GF-D8 (cell line): Measurements from ENCODE around the gene ZNF37A.
"Not testable (repeated sequence)": the region's sequence is repeated elsewhere in the genome, so short reads cannot be mapped to it uniquely, and the experiment has no call there.

Experiments used
- DNase-seq: peaks from one replicate; lab custom pipeline; 2025; lab: John Stamatoyannopoulos, UW

Gene ZNF37A

GRCh38 chr10:38094158-38094926 is at the start of gene ZNF37A:
TSS of gene ZNF37A (plus strand) at chr10:38094337. CDS start at chr10:38096618, 2,281 bp downstream.
- peak; percentile 85 for DNase-seq

DNA sequence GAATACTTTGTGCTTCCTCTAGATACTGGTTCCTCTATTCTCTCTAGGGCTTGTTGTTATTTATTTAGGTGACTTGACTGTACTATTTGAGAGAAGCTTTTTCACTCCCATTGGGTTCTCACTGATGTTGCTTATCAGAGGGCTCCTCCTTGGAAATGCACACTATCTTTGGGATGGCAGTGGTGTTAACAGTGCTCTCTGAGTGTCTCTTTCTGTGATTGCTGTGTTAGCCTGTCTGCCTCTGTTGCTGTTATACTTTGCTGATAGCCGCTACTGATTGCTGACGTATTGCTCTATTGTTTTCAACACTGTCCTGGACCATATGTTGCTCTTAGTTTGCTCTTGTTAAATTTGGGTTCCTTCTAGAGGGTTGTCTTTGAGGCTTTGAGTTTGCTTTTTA is 49.0 kb upstream of the ZNF37A start:
- DNase-seq = no peak

DNA sequence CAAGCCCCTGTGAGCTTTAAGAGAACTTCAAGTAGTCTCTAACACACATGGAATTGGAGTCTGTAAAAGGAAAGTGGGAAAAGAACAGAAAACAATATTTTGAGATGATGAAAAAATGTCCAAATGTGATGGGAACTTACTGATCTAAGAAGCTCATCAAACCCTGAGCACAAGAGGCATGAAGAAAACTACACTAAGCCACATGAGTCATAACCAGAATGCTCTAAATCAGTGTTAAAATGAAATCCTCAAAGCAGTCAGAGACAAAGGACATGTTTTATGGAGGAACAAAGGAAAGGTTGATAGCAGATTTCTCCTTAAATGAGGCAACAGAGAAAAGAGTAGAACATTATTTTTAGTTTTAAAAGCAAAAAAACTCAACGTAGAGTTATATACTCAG is 46.5 kb upstream of the ZNF37A start:
- DNase-seq = no peak

GRCh38 chr10:38050212-38050611 is 43.9 kb upstream of the ZNF37A start:
- no peak for DNase-seq

GRCh38 chr10:38054361-38054797 is 39.8 kb upstream of the ZNF37A start:
- DNase-seq = no peak

- DNase-seq = not testable (repeated sequence)
These were observed 38.8 kb upstream of the ZNF37A start for GRCh38 chr10:38055274-38055894.

GRCh38 chr10:38069663-38070062 is 24.5 kb upstream of the ZNF37A start:
- DNase-seq = not testable (repeated sequence)

GRCh38 chr10:38070501-38070900 is 23.6 kb upstream of the ZNF37A start:
- no peak for DNase-seq

- DNase-seq = no peak
These were observed 21.6 kb upstream of the ZNF37A start for GRCh38 chr10:38072552-38072951.

GRCh38 chr10:38076687-38077086 is 17.4 kb upstream of the ZNF37A start:
- no peak for DNase-seq

DNA sequence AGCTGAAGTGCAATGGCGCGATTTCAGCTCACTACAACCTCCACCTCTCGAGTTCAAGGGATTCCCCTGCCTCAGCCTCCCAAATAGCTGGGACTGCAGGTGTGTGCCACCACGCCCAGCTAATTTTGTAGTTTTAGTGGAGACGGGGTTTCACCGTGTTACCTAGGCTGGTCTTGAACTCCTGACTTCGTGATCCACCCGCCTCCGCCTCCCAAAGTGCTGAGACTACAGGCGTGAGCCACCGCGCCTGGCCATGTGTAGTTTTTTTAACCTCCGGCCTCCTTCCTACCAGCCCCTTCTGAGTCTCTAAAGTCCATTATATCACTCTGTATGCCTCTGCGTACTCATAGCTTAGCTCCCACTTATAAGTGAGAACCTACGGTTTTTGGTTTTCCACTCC is 819 bp upstream of the ZNF37A start:
- not testable (repeated sequence) for DNase-seq

DNA sequence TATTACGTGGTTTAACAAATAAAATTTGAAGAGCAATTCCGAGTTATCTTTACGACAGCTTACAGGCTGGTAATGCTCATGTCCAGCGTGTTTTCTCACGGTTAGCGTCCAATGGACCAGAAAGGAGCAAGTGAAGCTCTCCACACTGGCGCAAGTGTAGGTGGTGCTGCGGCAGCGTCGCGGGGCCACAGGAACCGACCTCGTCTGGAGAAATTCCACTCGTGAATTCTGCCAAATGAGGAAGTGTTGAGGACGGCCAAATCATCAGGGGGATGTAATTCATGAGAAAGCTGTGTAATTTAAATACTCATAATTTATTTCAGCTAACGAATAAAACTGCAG is 350 bp upstream of the ZNF37A start:
- DNase-seq = no peak

- DNase-seq = no peak
These were observed 914 bp downstream of the ZNF37A start for GRCh38 chr10:38094927-38095574.

- DNase-seq = no peak
These were observed 8.7 kb downstream of the ZNF37A start for GRCh38 chr10:38102880-38103279.

- no peak for DNase-seq
These were observed 9.6 kb downstream of the ZNF37A start for GRCh38 chr10:38103756-38104155.

GRCh38 chr10:38112159-38112558 is 18.0 kb downstream of the ZNF37A start:
- no peak for DNase-seq

GRCh38 chr10:38118072-38118807 is 24.1 kb downstream of the ZNF37A start:
- no peak for DNase-seq

DNA sequence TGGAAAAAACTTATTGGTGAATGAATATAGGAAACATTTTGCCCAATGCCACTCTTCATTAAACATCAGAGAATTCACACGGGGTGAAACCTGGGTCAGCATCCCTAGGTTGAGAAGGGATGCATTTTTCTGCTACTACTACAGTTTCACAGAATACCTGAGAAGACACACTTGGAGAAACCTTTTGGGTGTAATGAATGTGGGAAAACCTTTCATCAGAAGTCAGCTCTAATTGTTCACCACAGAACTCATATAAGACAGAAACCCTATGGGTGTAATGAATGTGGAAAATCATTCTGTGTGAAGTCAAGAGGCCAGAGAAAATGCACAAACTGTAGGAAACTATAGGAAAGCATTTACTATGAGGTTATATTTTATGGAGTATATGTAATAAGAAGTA is 24.9 kb downstream of the ZNF37A start:
- no peak for DNase-seq

DNA sequence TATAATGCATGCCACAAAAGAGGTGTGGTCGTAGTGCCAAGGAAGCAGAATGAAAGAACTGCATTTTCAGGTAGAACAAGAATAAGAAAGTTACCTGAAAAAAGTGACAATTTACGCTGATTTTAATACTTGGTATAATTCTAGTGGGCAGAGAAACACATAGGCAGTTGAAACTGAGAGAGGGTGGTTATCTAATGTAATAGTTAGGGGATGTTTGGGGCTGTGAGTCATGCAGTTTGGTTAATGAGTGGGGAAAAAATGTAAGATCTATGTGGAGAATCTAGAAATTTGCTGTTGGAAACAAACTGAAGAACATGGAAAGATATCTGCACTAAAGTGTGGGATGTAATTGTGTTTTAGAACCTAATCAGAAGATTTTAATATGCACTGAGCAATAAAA is 33.7 kb downstream of the ZNF37A start:
- no peak for DNase-seq

- no peak for DNase-seq
These were observed 49.5 kb downstream of the ZNF37A start for GRCh38 chr10:38143587-38143986.

GRCh38 chr10:38146579-38147333 is 52.6 kb downstream of the ZNF37A start:
- no peak for DNase-seq

DNA sequence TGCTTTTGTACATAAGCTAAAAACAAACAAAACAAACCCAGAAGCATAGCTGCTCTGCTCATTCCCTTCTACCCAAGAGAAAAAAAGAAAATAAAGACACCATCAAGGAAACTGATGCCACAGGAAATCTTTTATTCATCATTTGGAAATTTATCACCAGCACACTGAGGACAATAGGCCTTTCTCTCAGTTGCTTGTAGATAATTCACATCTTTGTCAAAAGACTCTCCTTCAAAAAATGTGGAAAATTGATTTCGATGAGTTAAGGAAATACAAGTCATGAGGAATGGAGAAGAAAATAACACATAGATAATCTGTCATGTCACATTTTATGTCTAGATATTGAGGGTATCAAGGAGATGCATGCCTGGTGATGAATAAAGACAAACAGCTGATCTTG is 53.5 kb downstream of the ZNF37A start:
- no peak for DNase-seq
